H1 (cell line): ENCODE data around the gene NMNAT3. TPM values are rescaled to one million over a fixed set of nuclear protein-coding genes. Genes with fewer than 3 reads are reported as not detected.

ENCODE experiments used
- CTCF ChIA-PET: fragments of 300-600 bp; sonication (Branson Sonifier 250); formaldehyde crosslinking; loops from one replicate; lab custom pipeline; 2021; ENCODE audit not compliant: partially characterized antibody; lab: Charles Lee
- POLR2A ChIA-PET: fragments of 300-600 bp; sonication (Branson Sonifier 250); formaldehyde crosslinking; loops from one replicate; lab custom pipeline; 2021; ENCODE audit warnings: inconsistent platforms; ENCODE audit not compliant: partially characterized antibody; lab: Charles Lee
- DNase-seq, 2 experiments: peaks; one replicate each; pipeline versions ENCODE4 v3.0.0 to v3.0.0-alpha.2; 2010 to 2022; ENCODE audit warnings: low spot score in 2 of 2, low read depth in 1 of 2, mixed read lengths in 1 of 2
- FAIRE-seq: peaks from 2 replicates; lab custom pipeline; 2011; peaks lifted over from hg19 to GRCh38; lab: Jason Lieb, UNC
- H2AFZ ChIP-seq: 2 replicates; pipeline ENCODE4 v1.8.1; 2012; ENCODE audit warnings: low read length, inconsistent platforms
- H2AK5ac ChIP-seq: 2 replicates; pipeline ENCODE4 v1.6.1; 2013; ENCODE audit warnings: low read depth, low read length
- H2BK120ac ChIP-seq: replicated peaks from 2 replicates; pipeline ENCODE3; 2013; ENCODE audit warnings: low read depth, low read length, inconsistent platforms
- H2BK12ac ChIP-seq: 2 replicates; pipeline ENCODE4 v1.6.1; 2013; ENCODE audit warnings: low read depth, low read length
- H2BK15ac ChIP-seq: 2 replicates; pipeline ENCODE4 v1.6.1; 2013; ENCODE audit warnings: low read length
- H2BK20ac ChIP-seq: 2 replicates; pipeline ENCODE4 v1.6.1; 2013; ENCODE audit warnings: low read length
- H2BK5ac ChIP-seq: 2 replicates; pipeline ENCODE4 v1.6.1; 2013; ENCODE audit warnings: low read depth, low read length
- H3K14ac ChIP-seq: 2 replicates; pipeline ENCODE4 v1.6.1; 2013; ENCODE audit warnings: inconsistent platforms; ENCODE audit not compliant: insufficient read length
- H3K18ac ChIP-seq: 2 replicates; pipeline ENCODE4 v1.6.1; 2013; ENCODE audit warnings: low read length; ENCODE audit errors: extremely low read depth
- H3K23ac ChIP-seq: 2 replicates; pipeline ENCODE4 v1.6.1; 2013; ENCODE audit warnings: inconsistent platforms; ENCODE audit not compliant: insufficient read length
- H3K23me2 ChIP-seq: 2 replicates; pipeline ENCODE4 v1.6.1; 2013; ENCODE audit warnings: low read depth, low read length
- H3K27ac ChIP-seq: 2 replicates; pipeline ENCODE4 v1.6.1; 2011; ENCODE audit warnings: low read depth, low read length, inconsistent platforms
- H3K27me3 ChIP-seq, 4 experiments: replicated peaks in 1 of 4; 1 replicate in 1 of 4; 2 replicates in 3 of 4; pipeline versions ENCODE4 v1.6.1 to v1.8.1; 2011 to 2013; ENCODE audit warnings: low read length in 3 of 4, mild to moderate bottlenecking in 3 of 4, inconsistent platforms in 2 of 4, mixed read lengths in 2 of 4, moderate library complexity in 1 of 4; ENCODE audit not compliant: control insufficient read depth in 3 of 4, insufficient read depth in 3 of 4; ENCODE audit errors: extremely low read depth in 1 of 4
- H3K36me3 ChIP-seq, 4 experiments: 2 replicates each; pipeline versions ENCODE4 v1.6.1 to v1.8.1; 2011 to 2013; ENCODE audit warnings: mild to moderate bottlenecking in 4 of 4, low read length in 3 of 4, moderate library complexity in 2 of 4, control low read depth in 1 of 4, inconsistent platforms in 1 of 4; ENCODE audit not compliant: insufficient read depth in 4 of 4, control insufficient read depth in 2 of 4
- H3K4ac ChIP-seq: replicated peaks from 2 replicates; pipeline ENCODE3; 2013; ENCODE audit warnings: low read length, low read depth, mixed read lengths, inconsistent platforms; ENCODE audit not compliant: insufficient read length
- H3K4me1 ChIP-seq, 4 experiments: replicated peaks in 1 of 4; 1 replicate in 1 of 4; 2 replicates in 3 of 4; pipeline versions ENCODE4 v1.6.1 to v1.8.1; 2011 to 2013; ENCODE audit warnings: low read length in 3 of 4, inconsistent platforms in 2 of 4, mixed read lengths in 1 of 4; ENCODE audit not compliant: insufficient read depth in 4 of 4, control insufficient read depth in 3 of 4
- H3K4me2 ChIP-seq, 2 experiments: 2 replicates each; pipeline versions ENCODE4 v1.6.1 to v1.8.1; 2011 to 2013; ENCODE audit warnings: low read depth in 2 of 2, low read length in 2 of 2, control low read depth in 1 of 2, inconsistent platforms in 1 of 2, mild to moderate bottlenecking in 1 of 2; ENCODE audit not compliant: insufficient read depth in 1 of 2
- H3K4me3 ChIP-seq, 4 experiments: fragments of 200-600, 300-600 bp in 1 of 4; sonication (generic), shearing (Covaris generic), sonication (Bioruptor Twin) in 1 of 4; 2 replicates each; pipeline versions ENCODE4 v1.5.1 to v1.8.1; 2011 to 2016; ENCODE audit warnings: low read length in 4 of 4, low read depth in 3 of 4, control low read depth in 2 of 4, inconsistent platforms in 2 of 4, mild to moderate bottlenecking in 2 of 4, mixed read lengths in 1 of 4, moderate library complexity in 1 of 4; ENCODE audit not compliant: insufficient read depth in 2 of 4; ENCODE audit errors: extremely low read depth in 1 of 4
- H3K56ac ChIP-seq: replicated peaks from 2 replicates; pipeline ENCODE3; 2013; ENCODE audit warnings: low read depth, mild to moderate bottlenecking, mixed read lengths, low read length, inconsistent platforms; ENCODE audit not compliant: insufficient read length
- H3K79me1 ChIP-seq: 2 replicates; pipeline ENCODE4 v1.6.1; 2013; ENCODE audit warnings: low read depth, low read length, control low read depth
- H3K79me2 ChIP-seq, 2 experiments: 2 replicates each; pipeline versions ENCODE4 v1.6.1 to v1.8.1; 2012 to 2013; ENCODE audit warnings: low read length in 2 of 2, mild to moderate bottlenecking in 2 of 2, inconsistent platforms in 1 of 2; ENCODE audit not compliant: insufficient read depth in 2 of 2, control insufficient read depth in 1 of 2
- H3K9ac ChIP-seq, 4 experiments: replicated peaks in 1 of 4; 1 replicate in 1 of 4; 2 replicates in 3 of 4; pipeline versions ENCODE4 v1.6.1 to v1.8.1; 2011 to 2013; ENCODE audit warnings: low read depth in 3 of 4, low read length in 3 of 4, control low read depth in 2 of 4, mild to moderate bottlenecking in 2 of 4, moderate library complexity in 2 of 4, inconsistent platforms in 1 of 4; ENCODE audit errors: extremely low read depth in 1 of 4
- H3K9me3 ChIP-seq, 2 experiments: 2 replicates each; pipeline versions ENCODE4 v1.6.1 to v1.8.1; 2012 to 2013; ENCODE audit warnings: mild to moderate bottlenecking in 2 of 2, moderate library complexity in 2 of 2, control low read depth in 1 of 2, inconsistent platforms in 1 of 2, low read depth in 1 of 2, low read length in 1 of 2, mixed read lengths in 1 of 2; ENCODE audit not compliant: insufficient read depth in 2 of 2
- H4K20me1 ChIP-seq, 2 experiments: replicated peaks in 1 of 2; 2 replicates each; pipeline versions ENCODE3 to v1.8.1; 2011 to 2013; ENCODE audit warnings: inconsistent platforms in 2 of 2, low read length in 2 of 2, mild to moderate bottlenecking in 1 of 2; ENCODE audit not compliant: insufficient read depth in 2 of 2, control insufficient read depth in 1 of 2
- H4K5ac ChIP-seq: 2 replicates; pipeline ENCODE4 v1.6.1; 2013; ENCODE audit warnings: low read length, low read depth, mixed read lengths, inconsistent platforms; ENCODE audit not compliant: insufficient read length
- H4K8ac ChIP-seq: 2 replicates; pipeline ENCODE4 v1.8.0; 2013; ENCODE audit warnings: mild to moderate bottlenecking, moderate library complexity, low read length, inconsistent platforms; ENCODE audit not compliant: insufficient read depth; ENCODE audit errors: extremely low read depth
- H4K91ac ChIP-seq: replicated peaks from 2 replicates; pipeline ENCODE3; 2013; ENCODE audit warnings: low read length, mixed read lengths, inconsistent platforms; ENCODE audit not compliant: insufficient read length
- BRCA1 ChIP-seq: IDR thresholded peaks from 2 replicates; pipeline ENCODE4 v1.6.1; 2012; ENCODE audit warnings: low read depth, low read length, improper control_type of control experiment
- CTCF ChIP-seq, 3 experiments: IDR thresholded peaks; 1 replicate in 2 of 3; 2 replicates in 1 of 3; pipeline versions ENCODE4 v1.5.1 to v1.6.1; 2011; ENCODE audit warnings: low read length in 3 of 3, mild to moderate bottlenecking in 3 of 3, inconsistent platforms in 2 of 3, low read depth in 1 of 3, moderate library complexity in 1 of 3; ENCODE audit not compliant: insufficient read depth in 1 of 3; ENCODE audit errors: control extremely low read depth in 1 of 3
- FOSL1 ChIP-seq: IDR thresholded peaks from 2 replicates; pipeline ENCODE4 v1.6.1; 2011; ENCODE audit warnings: mild to moderate bottlenecking, low read depth, low read length, moderate library complexity; ENCODE audit not compliant: insufficient read depth
- JUN ChIP-seq: IDR thresholded peaks from 2 replicates; pipeline ENCODE4 v1.6.1; 2011; ENCODE audit warnings: low read depth, mild to moderate bottlenecking, improper control_type of control experiment, low read length
- KDM1A ChIP-seq: fragments of 200-600, 300-600 bp; sonication (generic); IDR thresholded peaks from 2 replicates; pipeline ENCODE4 v1.7.1; 2016; ENCODE audit warnings: mild to moderate bottlenecking, low read length, borderline replicate concordance
- KDM4A ChIP-seq: IDR thresholded peaks from one replicate; pipeline ENCODE4 v1.7.1; 2012; ENCODE audit warnings: low read depth, mild to moderate bottlenecking, moderate library complexity, low read length, inconsistent platforms; ENCODE audit not compliant: severe bottlenecking
- KDM5A ChIP-seq: fragments of 200-600 bp; IDR thresholded peaks from 2 replicates; pipeline ENCODE4 v1.7.1; 2012; ENCODE audit warnings: mild to moderate bottlenecking, low read length, inconsistent platforms, mixed read lengths
- MAFK ChIP-seq: IDR thresholded peaks from 2 replicates; pipeline ENCODE4 v1.6.1; 2012; ENCODE audit warnings: low read depth, mild to moderate bottlenecking, improper control_type of control experiment, low read length
- SIRT6 ChIP-seq: IDR thresholded peaks from one replicate; pipeline ENCODE4 v1.7.1; 2012; ENCODE audit warnings: low read length, inconsistent platforms
- WGBS, 2 experiments: shearing (Covaris generic) in 1 of 2; methylation state at CpG; one replicate each; pipeline versions ENCODE4 v1.1.6 to v1.1.7; 2013 to 2015; ENCODE audit warnings: low lambda C conversion rate in 2 of 2, mixed read lengths in 2 of 2, inconsistent platforms in 1 of 2, low coverage in 1 of 2, missing lambda C conversion rate in 1 of 2; ENCODE audit not compliant: insufficient replicate concordance in 2 of 2, insufficient coverage in 1 of 2, insufficient read length in 1 of 2; ENCODE audit errors: extremely low coverage in 1 of 2, missing lambda C conversion rate in 1 of 2; 5-methylcytosine and 5-hydroxymethylcytosine counted together
- polyA plus RNA-seq, 7 experiments: library from polyadenylated mRNA; depleted of rRNA in 3 of 7; stranded (reverse) in 5 of 7; unstranded in 2 of 7; fragments of >200 nt in 5 of 7; fragments of 200-250 nt in 2 of 7; gene quantifications; 1 replicate in 5 of 7; 2 replicates in 1 of 7; 4 replicates in 1 of 7; pipeline versions ENCODE4 v1.2.1 to v1.2.3, GENCODE V29; 2011 to 2013; ENCODE audit warnings: missing spikeins in 2 of 7, mixed read lengths in 2 of 7
- total RNA-seq: library from RNA; stranded (reverse); fragmentation: NEBNext Ultra II Directional; extraction: Animal tissue kit (Norgen Biotek cat#: 25700); gene quantifications from 2 replicates; pipeline ENCODE4 v1.2.1, GENCODE V29; 2021

NMNAT3 gene
- total and polyA plus RNA-seq, 2 of the 8 experiments (the other 6 are each of a cell fraction or from before 2014, with no cell fraction given) = 4.2 to 4.3 TPM

- Histone ChIP-seq H2AK5ac (no peak overlapping the region), H2BK12ac (no peak overlapping the region), H3K79me1 (no peaks in the 10 kb centered on the region), H3K27ac (no peak overlapping the region), H4K20me1 (no peaks in the 10 kb centered on the region), H3K79me2 (no peaks in the 10 kb centered on the region), H3K27me3 (no peaks in the 10 kb centered on the region; a peak in 1 of 7 replicates), H2BK120ac (no peak overlapping the region), H4K91ac (no peak overlapping the region), H3K4ac (no peak overlapping the region), H3K9ac (no peak overlapping the region), H3K4me3 (no peak overlapping the region), H3K23ac (no peak overlapping the region), H3K23me2 (peaks cover 2% of the 10 kb centered on the region; the same call in 1 of the 2 replicates), H3K9me3 (no peaks in the 10 kb centered on the region), H4K8ac (no peak overlapping the region), H2BK20ac (no peak overlapping the region), H3K36me3 (no peaks in the 10 kb centered on the region), H2BK15ac (no peak overlapping the region), H3K14ac (no peak overlapping the region), H3K4me2 (no peak overlapping the region), H3K18ac (no peak overlapping the region), H3K56ac (no peak overlapping the region), H2AFZ (no peak overlapping the region), H2BK5ac (no peak overlapping the region), H3K4me1 (peaks cover 0 to 3% (median 0%) of the 10 kb centered on the region in 4 experiments; a peak in 1 of 7 replicates), H4K5ac (no peak overlapping the region)
- FAIRE-seq (no peak), DNase-seq (no peak)
- ChIA-PET POLR2A (no interaction called here), CTCF (interaction anchor here (0.7 to 1.5 kb wide), 2 partner anchors 27 to 336 kb away, joined by 3 read pairs; no protein-coding TSS in a partner anchor)
- WGBS, 2 experiments = 90% methylated on average over 7 of the region's 7 CpGs; no CpG with 5 or more reads in 1 of the 2 experiments
- TF ChIP-seq FOSL1 (no peak), SIRT6 (no peak), JUN (no peak), BRCA1 (no peak), KDM1A (no peak), MAFK (no peak), KDM4A (no peak), CTCF (IDR thresholded peaks at IDR 0.05; ENCODE audit: control extremely low read depth in 1 of 3, insufficient read depth in 1 of 3, low read depth in 1 of 3, low read length in 3 of 3) (no peak), KDM5A (no peak)
Observed at GRCh38 chr3:139689708-139690228, 12.0 kb upstream of the NMNAT3 start.
